GM19463 (cell line): ENCODE measurements around the gene CAPN10.

Experiments
- ATAC-seq: cut with Tn5 transposase; IDR thresholded peaks from one replicate; pipeline ENCODE4 v1.9.1; 2021; ENCODE audit warnings: mild to moderate bottlenecking, moderate library complexity; ENCODE audit not compliant: unreplicated experiment

The CAPN10 gene

GRCh38 chr2:240588669-240589068 is 2.1 kb downstream of the CAPN10 start:
- no peak for ATAC-seq

- ATAC-seq = no peak
These were observed 2.8 kb downstream of the CAPN10 start for GRCh38 chr2:240589375-240589774.

GRCh38 chr2:240589850-240590525 is 3.5 kb downstream of the CAPN10 start:
- ATAC-seq = no peak

GRCh38 chr2:240590681-240591111 is 4.2 kb downstream of the CAPN10 start:
- ATAC-seq = no peak

GRCh38 chr2:240591226-240591625 is 4.7 kb downstream of the CAPN10 start:
- ATAC-seq = no peak

- ATAC-seq = no peak
These were observed 5.2 kb downstream of the CAPN10 start for GRCh38 chr2:240591784-240592183.

GRCh38 chr2:240593026-240593702 is 6.6 kb downstream of the CAPN10 start:
- no peak for ATAC-seq

- no peak for ATAC-seq
These were observed 7.3 kb downstream of the CAPN10 start for GRCh38 chr2:240593703-240594451.

GRCh38 chr2:240594511-240595380 is 8.2 kb downstream of the CAPN10 start:
- no peak for ATAC-seq

GRCh38 chr2:240595381-240596079 is 9.0 kb downstream of the CAPN10 start:
- no peak for ATAC-seq

GRCh38 chr2:240596080-240596460 is 9.5 kb downstream of the CAPN10 start:
- no peak for ATAC-seq

GRCh38 chr2:240596491-240596931 is 10.0 kb downstream of the CAPN10 start:
- no peak for ATAC-seq

- ATAC-seq = no peak
These were observed 10.5 kb downstream of the CAPN10 start for GRCh38 chr2:240597054-240597418.

- no peak for ATAC-seq
These were observed 11.1 kb downstream of the CAPN10 start for GRCh38 chr2:240597419-240598181.

- no peak for ATAC-seq
These were observed 11.9 kb downstream of the CAPN10 start for GRCh38 chr2:240598311-240598911.

- no peak for ATAC-seq
These were observed 12.6 kb downstream of the CAPN10 start for GRCh38 chr2:240599141-240599583.

- no peak for ATAC-seq
These were observed 14.0 kb downstream of the CAPN10 start for GRCh38 chr2:240600451-240600961.

- ATAC-seq = no peak
These were observed 14.7 kb downstream of the CAPN10 start for GRCh38 chr2:240601061-240601830.
